Measurements from ENCODE around the gene TRIO.

TRIO gene

DNA sequence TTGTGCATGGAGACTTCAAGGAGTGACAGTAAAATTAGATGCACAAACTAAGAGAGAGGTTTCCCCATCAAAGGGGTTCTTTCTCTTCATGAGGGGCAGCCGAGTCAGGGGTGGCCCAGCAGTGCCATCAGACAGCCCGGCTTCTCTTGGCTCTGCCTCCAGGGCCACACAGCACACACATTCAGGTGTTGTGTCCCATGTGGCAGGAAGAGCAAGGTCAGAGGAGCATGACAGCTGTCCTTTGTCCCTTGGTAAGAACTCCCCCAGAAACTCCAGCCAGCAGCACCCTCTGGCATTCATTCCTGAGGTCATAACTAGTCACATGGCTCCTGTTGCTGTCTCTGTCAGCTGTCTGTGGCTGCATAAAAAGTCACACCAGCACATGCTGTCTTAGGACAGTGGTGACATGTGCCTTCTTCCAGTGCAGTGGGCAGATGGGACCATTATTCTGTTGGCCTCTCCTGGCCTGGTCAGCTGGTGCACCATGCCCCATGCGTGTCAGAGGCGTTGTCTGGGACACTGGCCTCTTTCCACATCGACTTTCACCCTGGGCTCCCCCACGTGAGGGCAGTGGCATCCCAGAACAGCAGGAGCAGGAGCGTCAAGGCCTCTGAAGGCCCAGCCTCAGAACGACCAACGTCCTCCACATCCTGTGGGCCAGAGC, 360.0 kb downstream of the TRIO start:
- no peak for DNase-seq

DNA sequence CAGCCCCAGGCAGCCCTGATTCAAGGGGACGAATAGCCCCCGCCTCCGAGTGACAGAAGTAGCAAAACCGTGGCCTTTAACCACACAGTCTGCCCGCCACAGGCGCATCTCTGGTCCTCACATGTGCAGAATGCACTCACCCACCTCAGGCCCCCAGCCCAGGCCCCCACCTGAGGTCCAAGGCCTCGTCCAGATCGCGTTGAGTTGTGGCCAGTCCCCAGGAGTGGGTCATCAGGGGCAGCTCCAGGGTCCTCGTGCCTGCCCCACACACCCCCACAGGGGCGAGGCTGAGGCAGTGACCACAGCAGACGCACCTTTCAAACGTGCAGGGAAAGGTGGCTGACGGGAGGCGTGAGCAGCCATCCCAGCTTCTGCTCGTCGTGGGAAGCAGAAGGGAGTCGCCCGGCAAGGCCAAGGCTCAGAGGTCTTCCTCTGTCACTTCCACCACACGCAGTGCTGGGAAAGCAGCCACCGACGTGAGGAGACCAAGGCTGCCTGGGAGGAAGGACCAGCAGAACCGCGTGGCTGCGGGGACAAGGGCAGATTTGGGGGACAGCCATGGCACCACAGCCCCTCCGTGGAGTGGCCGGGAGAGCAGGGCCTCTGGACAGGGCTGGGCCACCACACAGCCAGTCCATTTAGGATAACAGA, 360.7 kb downstream of the TRIO start:
- no peak for DNase-seq

DNA sequence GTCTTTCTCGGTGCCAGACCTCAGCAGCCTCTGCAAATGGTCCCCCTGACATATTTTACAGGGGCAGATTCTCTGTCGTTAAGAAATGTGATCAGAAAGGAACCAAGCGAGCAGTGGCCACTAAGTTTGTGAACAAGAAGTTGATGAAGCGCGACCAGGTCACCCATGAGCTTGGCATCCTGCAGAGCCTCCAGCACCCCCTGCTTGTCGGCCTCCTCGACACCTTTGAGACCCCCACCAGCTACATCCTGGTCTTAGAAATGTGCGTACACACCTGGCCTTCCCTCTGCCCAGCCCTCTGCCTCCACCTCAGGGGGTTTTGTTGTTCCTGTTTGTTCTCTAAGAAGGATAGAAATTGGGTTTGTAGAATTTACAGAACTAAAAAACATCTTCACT, 361.2 kb downstream of the TRIO start:
- DNase-seq = no peak

DNA sequence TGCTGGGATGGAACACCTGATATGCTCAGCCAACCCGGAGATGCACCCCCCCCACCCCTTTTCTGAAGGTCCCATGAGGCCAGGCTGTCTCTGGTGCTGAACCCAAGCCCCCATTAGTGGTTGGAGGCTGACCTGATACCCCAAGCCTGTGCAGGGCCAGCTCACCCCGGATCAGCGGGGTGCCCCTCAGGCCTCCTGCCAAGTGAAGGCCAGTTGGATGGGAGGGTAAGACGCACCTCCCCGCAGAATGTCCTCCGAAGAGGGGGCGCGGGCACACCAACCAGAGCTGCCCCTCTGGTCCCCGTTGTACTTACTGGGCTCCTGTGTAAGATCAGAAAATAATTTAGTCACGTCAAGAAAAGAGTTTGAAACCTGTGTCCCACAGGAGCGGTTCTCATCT, 361.7 kb downstream of the TRIO start:
- DNase-seq = no peak

DNA sequence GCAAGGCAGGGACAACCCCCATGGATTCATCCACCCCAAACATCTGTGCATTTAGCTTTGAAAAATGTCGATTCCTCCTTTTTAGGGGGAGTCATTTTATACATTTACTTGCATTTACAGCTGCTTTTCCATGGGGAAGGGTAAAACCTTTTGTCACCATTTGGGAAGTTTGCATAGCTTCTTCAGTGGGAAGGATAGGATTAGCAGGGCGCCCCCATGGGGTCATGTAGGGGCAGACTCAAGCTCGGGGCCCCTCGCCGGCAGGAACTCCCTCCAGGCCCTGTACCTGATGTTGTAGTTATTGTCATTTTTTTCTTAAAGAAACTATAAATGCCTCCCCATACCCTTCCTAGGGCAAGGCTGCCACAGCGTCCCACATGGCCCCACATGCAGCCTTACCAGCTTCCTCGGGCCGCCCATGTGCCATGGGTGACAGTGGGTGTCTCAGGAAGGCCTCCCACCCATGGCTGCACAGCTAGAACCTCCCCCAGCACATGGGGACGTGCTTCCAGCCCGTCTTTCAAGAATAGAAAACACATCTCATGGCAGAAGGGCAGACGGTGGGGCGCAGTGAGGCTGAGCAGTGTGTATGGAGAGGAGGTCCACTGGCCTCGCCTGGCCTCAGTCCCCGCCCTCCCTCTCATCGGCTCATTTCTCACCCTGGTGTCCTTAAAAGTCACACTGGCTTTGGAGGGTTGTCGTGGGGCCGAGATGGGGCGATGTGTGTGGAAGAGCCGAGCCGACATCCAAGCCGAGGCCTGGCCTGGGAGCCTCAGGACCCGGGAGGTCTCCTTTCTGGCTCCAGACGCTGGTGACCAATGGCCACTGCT, 362.4 kb downstream of the TRIO start:
- no peak for DNase-seq

DNA sequence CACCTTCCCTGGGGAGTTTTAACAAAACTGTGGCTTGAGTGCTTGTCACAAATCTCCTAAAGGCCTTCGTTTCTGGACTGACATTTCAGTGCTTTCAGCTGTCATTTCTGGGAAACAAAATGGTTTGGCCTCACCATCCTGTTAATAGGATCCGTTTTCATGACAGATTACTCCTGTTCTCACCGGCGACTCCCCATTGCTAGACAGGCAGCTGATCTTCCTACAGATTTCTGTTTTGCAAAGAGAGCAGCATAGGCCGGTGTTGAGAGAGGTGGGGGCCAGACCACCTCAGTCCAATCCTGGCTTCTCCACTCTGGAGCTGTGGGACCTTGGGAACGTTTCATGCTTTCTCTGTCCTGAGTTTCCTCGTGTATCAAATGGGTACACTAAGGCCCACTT, 363.0 kb downstream of the TRIO start:
- DNase-seq = no peak

DNA sequence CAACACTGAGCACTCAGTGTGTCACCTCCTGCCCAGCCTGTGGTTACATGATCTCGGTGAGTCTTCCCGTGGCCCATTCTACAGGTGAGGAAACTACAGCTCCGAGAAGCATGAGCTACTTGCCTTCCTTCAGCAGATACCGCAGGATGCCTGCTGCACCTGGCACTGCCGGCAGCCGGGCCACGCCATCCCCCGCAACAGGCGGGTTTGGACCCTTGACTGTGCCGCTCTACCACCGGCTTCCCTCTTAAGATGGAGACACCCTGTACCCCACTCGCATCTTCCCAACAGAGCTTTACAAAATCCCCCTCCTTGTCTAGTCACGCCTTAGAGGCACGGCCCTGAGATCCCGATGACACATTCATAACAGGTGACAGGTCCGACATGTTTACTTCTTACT, 363.5 kb downstream of the TRIO start:
- DNase-seq = no peak

DNA sequence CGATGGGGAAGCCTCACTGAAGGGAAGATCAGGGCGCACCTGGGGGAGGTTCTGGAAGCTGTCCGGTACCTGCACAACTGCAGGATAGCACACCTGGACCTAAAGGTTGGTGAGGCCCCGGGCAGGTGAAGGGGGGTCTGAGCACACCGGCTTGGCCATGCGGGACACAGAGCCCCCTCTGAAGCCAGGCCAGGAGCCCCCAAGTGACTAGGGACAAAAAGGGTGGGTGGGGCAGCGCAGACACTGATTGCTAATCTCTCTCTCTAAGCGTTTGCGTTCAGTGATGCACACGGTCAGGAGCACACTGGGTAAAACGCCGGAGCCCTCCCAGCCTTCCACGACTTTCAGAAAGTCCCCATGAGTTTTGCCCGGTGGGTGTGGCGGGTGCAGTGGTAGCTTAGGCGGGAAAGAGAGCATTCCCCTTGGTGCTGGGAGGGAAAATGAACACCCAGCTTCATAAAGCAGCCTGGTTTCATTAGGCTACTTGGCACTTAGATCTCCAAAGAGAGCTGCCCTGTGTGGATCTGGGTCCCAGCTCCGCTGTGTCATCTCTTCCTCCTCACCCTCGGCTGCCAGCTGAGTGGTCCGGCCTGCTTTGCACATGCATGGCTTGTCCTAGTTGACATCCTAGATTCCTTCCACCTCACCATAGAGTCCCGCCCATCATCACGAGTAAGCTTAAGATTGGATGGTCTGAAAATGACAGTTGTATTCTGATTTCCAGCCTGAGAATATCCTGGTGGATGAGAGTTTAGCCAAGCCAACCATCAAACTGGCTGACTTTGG, 364.2 kb downstream of the TRIO start:
- DNase-seq = no peak

DNA sequence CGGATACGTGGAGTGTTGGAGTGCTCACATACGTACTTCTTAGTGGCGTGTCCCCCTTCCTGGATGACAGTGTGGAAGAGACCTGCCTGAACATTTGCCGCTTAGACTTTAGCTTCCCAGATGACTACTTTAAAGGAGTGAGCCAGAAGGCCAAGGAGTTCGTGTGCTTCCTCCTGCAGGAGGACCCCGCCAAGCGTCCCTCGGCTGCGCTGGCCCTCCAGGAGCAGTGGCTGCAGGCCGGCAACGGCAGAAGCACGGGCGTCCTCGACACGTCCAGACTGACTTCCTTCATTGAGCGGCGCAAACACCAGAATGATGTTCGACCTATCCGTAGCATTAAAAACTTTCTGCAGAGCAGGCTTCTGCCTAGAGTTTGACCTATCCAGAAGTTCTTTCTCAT, 364.9 kb downstream of the TRIO start:
- no peak for DNase-seq

DNA sequence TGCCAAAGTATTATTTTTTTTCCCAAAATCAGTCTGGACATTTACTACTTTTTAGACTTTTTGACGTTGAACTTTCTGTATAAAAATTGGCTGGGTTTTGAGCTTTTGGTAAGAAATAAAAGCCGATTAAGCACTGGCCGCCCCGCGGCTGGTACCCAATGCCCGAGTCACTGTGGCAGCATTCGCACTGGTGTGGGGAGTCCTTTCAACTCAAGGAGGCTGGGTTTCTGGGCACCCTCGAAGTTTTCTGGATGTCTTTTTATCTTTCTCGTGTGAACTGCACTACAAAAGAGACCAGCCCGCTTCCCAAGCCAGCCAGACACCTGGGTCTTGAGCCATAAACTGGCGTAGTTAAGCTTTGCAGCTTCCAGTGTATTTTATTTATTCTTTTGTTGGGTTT, 366.4 kb downstream of the TRIO start:
- DNase-seq = no peak

DNA sequence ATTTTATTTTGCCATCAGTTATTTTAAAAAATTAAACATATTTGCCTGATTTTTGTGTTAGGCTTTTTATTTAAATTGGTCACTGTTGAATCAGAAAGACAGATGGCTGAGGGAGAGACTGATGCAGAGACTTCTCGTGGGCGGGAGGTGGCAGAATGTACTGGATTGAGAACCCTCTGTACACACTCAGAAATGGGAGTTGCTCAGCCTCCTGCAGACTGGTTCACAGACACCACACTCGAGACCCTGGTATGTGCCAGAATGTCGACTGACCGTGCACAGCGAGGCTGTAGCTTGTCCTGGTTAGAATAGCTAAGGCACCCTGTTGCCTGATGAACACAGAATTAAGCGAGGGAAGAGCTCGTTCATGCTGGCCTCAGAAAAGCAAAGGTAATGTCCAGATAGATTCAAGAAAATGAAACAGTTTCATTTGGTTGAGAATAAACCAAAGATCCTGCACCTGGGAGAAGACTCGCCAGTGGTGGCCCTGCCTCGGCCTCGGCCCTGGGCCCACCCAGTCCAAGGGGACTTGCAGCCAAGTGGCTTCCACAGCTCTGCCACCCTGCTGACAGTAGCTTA, 367.1 kb downstream of the TRIO start:
- DNase-seq = no peak

DNA sequence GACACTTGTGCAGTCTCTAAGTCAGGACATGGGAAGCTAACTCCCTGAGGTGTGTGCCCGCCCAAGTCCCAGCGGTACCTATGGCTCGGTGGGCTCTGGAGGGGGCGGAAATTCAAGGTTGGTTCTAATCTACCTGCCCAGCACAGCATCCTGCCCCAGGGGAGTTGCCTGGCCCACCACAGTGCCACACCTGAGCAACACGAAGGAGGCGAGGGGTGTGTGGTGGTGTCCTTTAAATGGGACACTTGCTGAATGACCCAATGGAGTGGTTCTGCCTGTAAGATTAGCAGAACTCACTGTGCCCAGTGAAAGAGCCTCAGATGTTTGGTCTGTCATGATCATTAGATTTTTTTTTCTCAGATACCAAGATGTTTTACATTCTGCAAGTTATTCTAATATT, 367.7 kb downstream of the TRIO start:
- no peak for DNase-seq

DNA sequence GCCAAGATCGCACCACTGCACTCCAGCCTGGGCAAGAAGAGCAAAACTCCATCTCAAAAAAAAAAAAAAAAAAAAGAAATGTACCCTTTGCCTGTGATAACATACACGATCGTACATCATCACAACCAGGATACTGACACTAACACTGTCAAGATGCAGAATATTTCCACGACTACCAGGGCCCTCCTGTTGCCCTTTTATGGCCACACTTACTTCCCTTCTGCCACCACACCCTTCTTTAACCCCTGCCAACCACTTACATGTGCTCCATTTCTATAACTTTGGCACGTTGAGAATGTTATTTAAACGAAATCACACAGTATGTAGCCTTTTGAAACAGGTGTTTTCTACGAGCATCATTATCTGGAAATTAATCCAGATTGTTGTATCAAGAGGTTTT, 369.4 kb downstream of the TRIO start:
- DNase-seq = no peak

DNA sequence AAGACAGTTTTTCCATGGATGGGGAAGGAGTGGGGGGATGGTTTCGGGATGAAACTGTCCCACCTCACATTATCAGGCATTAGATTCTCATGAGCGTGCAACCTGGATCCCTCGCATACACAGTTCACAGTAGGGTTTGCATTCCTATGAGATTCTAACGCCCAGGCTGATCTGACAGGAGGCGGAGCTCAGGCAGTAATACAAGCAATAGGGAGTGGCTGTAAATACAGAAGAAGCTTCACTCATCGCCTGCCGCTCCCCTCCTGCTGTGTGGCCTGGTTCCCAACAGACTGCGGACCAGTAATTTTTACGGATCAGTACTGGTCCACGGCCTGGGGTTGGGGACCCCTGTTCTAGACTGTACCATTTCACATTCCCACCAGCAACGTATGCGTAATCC, 370.1 kb downstream of the TRIO start:
- no peak for DNase-seq

DNA sequence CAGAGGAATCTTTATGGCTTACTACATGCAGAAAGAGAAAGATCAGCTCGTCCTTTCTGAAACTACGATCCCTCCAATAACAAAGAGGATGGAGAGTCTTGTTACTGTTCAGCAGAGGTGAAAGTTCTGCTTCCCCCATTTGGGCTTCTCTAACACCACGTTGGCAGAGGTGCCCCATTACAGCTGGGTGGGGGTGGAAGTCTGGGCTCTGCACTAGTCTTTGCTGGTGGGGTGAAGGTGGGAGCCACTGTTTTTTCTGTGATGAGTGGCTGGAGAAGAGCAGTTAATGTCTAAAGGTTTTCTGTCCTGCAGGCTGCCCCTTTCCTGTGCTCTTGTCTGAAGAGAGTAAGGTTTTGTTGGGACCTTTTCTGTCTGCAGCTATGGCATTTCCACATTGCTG, 373.8 kb downstream of the TRIO start:
- no peak for DNase-seq

DNA sequence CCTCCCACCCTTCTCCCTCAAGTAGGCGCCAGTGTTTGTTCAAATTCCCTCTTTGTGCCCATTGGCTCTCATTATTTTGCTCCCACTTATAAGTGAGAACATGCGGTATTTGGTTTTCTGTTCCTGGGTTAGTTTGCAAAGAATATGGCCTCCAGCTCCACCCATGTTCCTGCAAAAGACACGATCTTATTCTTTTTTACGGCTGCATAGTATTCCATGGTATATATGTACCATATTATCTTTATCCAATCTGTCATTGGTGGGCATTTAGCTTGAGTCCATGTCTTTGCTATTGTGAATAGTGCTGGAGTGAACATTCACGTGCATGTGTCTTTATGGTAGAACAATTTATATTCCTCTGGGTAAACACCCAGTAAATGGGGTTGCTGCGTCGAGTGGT, 375.5 kb downstream of the TRIO start:
- DNase-seq = no peak

DNA sequence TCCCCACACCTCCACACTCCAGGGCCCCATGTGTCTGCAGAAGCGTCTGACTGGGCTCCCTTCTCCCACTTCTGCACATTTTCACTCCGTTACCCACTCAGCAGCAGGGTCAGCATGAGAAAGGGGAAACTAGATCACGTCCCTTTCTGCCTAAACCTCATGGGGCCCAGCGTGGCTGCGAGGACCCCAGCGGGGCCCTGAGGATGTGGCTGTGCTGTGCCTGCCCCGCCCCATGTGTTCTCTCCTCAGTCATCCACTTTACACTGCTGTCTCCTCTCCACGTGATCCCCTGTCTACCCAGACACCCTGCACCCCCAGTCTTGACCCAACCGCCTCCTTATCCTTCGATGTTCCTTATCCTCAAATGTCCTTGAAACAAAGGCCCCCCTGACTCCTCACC, 378.6 kb downstream of the TRIO start:
- no peak for DNase-seq

DNA sequence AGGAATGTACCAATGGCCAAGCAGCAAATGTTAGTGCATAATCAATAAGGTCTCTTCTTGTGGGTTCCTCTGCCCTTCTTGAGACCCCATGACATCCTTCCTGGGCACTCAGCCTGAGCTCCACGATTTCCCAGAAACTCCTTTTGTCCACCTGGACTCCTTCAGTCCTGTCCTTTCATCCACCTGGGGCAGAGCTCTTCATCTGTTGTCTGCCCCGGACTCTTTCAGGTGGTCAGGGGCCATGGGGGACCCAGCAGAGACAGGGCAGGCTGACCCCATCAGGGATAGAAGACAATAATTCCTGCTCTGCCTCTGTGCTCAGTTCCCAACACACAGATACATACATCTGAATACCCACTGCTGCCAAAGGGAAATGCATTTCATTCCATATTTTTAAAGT, 379.6 kb downstream of the TRIO start:
- DNase-seq = no peak

DNA sequence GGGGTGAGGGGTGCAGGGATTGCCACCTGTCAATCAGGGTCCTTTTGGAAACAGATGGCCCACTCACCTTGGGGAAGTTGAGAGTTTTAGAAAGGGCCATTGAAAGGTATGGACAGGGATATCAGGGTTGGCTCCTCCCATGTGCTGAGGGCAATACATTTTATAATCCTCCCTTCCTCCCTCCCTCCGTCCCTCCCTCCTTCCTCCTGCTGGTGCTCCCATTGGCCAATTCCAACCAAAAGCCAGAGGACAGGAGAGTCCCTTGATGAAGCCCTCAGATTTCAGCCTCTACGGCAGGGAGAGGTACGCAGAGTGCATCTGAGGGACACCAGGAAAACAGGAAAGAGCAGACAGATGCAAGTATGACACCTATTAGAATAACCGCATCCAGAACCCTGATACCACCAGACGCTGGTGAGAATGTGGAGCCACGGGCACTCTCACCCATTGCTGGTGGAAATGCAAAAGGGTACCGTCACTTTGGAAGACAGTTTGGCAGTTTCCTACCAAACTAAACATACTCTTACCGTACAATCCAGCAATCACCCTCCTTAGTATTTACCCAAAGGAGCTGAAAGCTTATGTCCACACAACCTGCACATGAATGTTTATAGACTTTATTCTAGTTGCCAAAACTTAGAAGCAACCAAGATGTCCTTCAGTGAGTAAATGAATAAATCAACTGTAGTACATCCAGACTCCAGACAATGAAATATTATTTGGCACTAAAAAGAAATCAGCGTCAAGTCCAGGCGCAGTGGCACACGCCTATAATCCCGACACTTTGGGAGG, 380.3 kb downstream of the TRIO start:
- DNase-seq = no peak

DNA sequence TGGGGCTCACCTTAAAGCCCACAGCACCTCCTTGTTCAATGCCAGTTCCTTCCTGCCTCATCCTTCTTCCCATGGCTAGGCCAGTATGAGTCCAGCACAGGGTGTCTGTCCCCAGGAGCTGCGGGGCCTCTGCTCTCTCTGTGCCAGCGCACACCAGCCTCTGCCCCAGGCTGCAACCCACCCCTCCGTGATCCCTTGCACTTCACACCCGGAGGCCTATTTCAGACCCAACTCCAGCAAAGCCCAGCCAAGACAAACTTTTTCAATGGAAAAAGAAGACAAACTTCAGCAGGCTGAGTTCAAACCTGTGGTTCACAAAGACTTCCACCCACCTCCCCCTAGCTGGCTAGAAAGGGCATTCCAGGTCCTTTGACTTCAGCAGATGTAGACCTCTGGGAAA, 382.3 kb downstream of the TRIO start:
- DNase-seq = no peak

DNA sequence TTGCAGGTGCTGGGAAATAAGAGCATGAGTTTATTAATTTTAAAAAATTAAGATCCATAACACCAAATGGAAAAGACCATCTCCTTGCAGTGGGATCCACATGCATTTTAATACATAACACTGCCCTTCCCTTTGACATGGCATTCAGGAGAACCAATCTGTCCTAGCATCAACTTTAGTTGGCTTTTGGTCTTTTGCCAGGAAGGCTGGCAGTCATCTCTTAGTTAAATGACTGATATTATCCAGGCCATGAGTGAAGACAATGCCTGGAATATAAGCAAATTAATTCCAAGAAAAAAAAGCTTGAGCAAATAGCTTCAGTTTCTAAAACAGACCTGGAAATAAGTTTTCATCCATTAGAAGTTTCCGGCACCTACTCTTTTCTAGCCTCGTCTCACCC, 383.4 kb downstream of the TRIO start:
- DNase-seq = no peak

DNA sequence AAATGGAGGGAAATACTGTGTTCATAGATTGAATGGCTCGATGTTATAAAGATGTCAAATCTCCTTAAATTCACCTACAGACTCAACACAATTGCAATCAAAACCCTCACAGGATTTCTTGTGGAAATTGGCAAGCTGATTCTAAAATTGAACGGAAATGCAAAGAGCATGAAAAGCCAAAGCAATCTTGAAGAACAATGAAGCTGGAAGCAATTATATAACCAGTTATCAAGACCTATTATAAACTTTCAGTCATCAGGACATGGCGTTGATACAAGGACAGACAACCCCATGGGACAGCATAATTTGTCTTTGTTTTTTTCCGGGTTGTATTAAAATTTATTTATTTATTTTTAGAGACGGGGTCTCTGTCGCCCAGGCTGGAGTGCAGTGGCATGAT, 385.0 kb downstream of the TRIO start:
- no peak for DNase-seq

Data from cortex of kidney (tissue), 1 donor.